ENCODE results near the gene TTC13. TPM values are rescaled to one million over a fixed set of nuclear protein-coding genes. Genes with fewer than 3 reads are reported as not detected.

Gene TTC13
- polyA plus RNA-seq, 3 donors = 9.2 to 24.4 (median 10.8) TPM

- H3K27me3 ChIP-seq (ENCODE audit: control insufficient read depth in 2 of 2, insufficient read depth in 2 of 2, low read length in 2 of 2) = no peaks in the 10 kb centered on the region
- H3K4me1 ChIP-seq (ENCODE audit: control insufficient read depth in 1 of 2, insufficient read depth in 2 of 2, low read length in 2 of 2) = no peaks in the 10 kb centered on the region
- WGBS (ENCODE audit: insufficient coverage) = 100% methylated on average over 3 of the region's 3 CpGs
- no peak for DNase-seq
- no peak for TF ChIP-seq CTCF (IDR thresholded peaks at IDR 0.05)
- H3K27ac Mint-ChIP-seq = no peak overlapping the region
- intact Hi-C loops (cut with micrococcal nuclease) = no loop called here
- no peak overlapping the region for H3K4me3 ChIP-seq (replicated peaks in 1 of 3; ENCODE audit: low read depth in 2 of 3, low read length in 3 of 3)
- no peaks in the 10 kb centered on the region for H3K27me3 Mint-ChIP-seq (ENCODE audit: low read depth in 3 of 3)
- H2AFZ ChIP-seq (ENCODE audit: insufficient read depth, low read depth, low read length, poor library complexity, severe bottlenecking) = no peak overlapping the region
- H3K36me3 Mint-ChIP-seq = peaks cover 81 to 86% of the 10 kb centered on the region in 2 donors
- H3K4me3 Mint-ChIP-seq = no peak overlapping the region
- no peaks in the 10 kb centered on the region for H3K9me3 Mint-ChIP-seq
- no peak overlapping the region for H3K9ac ChIP-seq (ENCODE audit: insufficient read depth, low read length, poor library complexity, severe bottlenecking)
- no peak overlapping the region for H3K27ac ChIP-seq (ENCODE audit: low read depth in 1 of 2, low read length in 2 of 2)
- no peaks in the 10 kb centered on the region for H3K79me2 ChIP-seq (ENCODE audit: insufficient read depth, low read length)
- H3K4me2 ChIP-seq (replicated peaks; ENCODE audit: extremely low read depth, low read length, poor library complexity, severe bottlenecking) = no peak overlapping the region
- no peaks in the 10 kb centered on the region for H4K20me1 ChIP-seq (ENCODE audit: insufficient read depth, low read length)
- peaks cover 63 to 97% of the 10 kb centered on the region in 2 donors for H3K36me3 ChIP-seq (replicated peaks in 1 of 2; ENCODE audit: control insufficient read depth in 1 of 2, insufficient read depth in 2 of 2, low read length in 2 of 2)
- H3K4me1 Mint-ChIP-seq = no peaks in the 10 kb centered on the region
- H3K9me3 ChIP-seq (replicated peaks in 1 of 2; ENCODE audit: control insufficient read depth in 1 of 2, insufficient read depth in 1 of 2, low read length in 2 of 2) = no peaks in the 10 kb centered on the region
Observed at GRCh38 chr1:230930986-230931385, 47.7 kb downstream of the TTC13 start.

- Mint-ChIP-seq H3K27ac (peak overlapping the region in 1 of 7 donors; percentile 50), H3K9me3 (no peaks in the 10 kb centered on the region), H3K4me3 (no peak overlapping the region), H3K27me3 (ENCODE audit: low read depth in 3 of 3) (no peaks in the 10 kb centered on the region), H3K36me3 (peaks cover 84 to 87% of the 10 kb centered on the region in 2 donors), H3K4me1 (no peaks in the 10 kb centered on the region)
- H3K4me1 ChIP-seq (ENCODE audit: control insufficient read depth in 1 of 2, insufficient read depth in 2 of 2, low read length in 2 of 2) = no peaks in the 10 kb centered on the region
- no peaks in the 10 kb centered on the region for H4K20me1 ChIP-seq (ENCODE audit: insufficient read depth, low read length)
- intact Hi-C loops (cut with micrococcal nuclease) = no loop called here
- H3K9me3 ChIP-seq (replicated peaks in 1 of 2; ENCODE audit: control insufficient read depth in 1 of 2, insufficient read depth in 1 of 2, low read length in 2 of 2) = no peaks in the 10 kb centered on the region
- TF ChIP-seq CTCF (IDR thresholded peaks at IDR 0.05) = no peak
- peaks cover 82 to 97% of the 10 kb centered on the region in 2 donors for H3K36me3 ChIP-seq (replicated peaks in 1 of 2; ENCODE audit: control insufficient read depth in 1 of 2, insufficient read depth in 2 of 2, low read length in 2 of 2)
- WGBS (ENCODE audit: insufficient coverage) = 80% methylated on average over 4 of the region's 5 CpGs
- H3K27ac ChIP-seq (ENCODE audit: low read depth in 1 of 2, low read length in 2 of 2) = no peak overlapping the region
- H3K4me3 ChIP-seq (replicated peaks in 1 of 3; ENCODE audit: low read depth in 2 of 3, low read length in 3 of 3) = no peak overlapping the region
- H3K4me2 ChIP-seq (replicated peaks; ENCODE audit: extremely low read depth, low read length, poor library complexity, severe bottlenecking) = no peak overlapping the region
- H3K79me2 ChIP-seq (ENCODE audit: insufficient read depth, low read length) = no peaks in the 10 kb centered on the region
- H2AFZ ChIP-seq (ENCODE audit: insufficient read depth, low read depth, low read length, poor library complexity, severe bottlenecking) = no peak overlapping the region
- DNase-seq = no peak
- no peaks in the 10 kb centered on the region for H3K27me3 ChIP-seq (ENCODE audit: control insufficient read depth in 2 of 2, insufficient read depth in 2 of 2, low read length in 2 of 2)
- no peak overlapping the region for H3K9ac ChIP-seq (ENCODE audit: insufficient read depth, low read length, poor library complexity, severe bottlenecking)
Observed at GRCh38 chr1:230926182-230926581, 52.5 kb downstream of the TTC13 start.

Measured in CD14-positive monocyte (primary cell).